GM20000 (cell line): ENCODE data around the gene SPATA2.

ENCODE experiments used
- DNase-seq: peaks from one replicate; pipeline ENCODE4 v3.0.0; 2012; ENCODE audit warnings: low spot score
- TF ChIP-seq, protein P1 (sequence below): IDR thresholded peaks from 2 replicates; pipeline ENCODE4 v1.5.1; 2012; ENCODE audit warnings: mild to moderate bottlenecking, control low read depth; ENCODE audit errors: extremely low read depth, missing control alignments

Gene SPATA2

DNA sequence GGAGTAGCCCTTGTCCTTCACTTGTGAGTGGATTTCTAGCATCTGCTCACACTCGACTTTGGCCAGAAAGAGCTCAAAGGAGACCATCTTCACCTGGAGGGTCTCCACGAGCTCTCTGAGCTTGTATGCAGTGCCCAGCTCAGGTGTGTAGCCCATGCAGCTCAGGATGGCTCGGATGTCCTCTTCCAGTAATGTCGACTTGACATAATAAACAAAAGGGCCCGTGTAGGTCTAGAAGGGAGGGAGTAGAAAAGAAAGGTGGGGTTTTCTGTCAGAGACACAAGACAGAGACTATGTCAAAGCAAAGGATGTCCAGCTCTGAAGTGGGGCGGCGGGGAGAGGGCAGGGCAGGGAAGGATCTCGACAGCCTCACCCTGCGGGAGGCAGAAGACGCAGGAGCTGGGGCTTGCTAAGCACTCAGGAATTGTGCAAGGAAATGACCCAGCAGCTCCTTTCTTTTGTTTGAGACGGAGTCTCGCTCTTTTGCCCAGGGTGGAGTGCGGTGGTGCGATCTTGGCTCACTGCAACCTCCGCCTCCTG lies 8.6 kb downstream of the SPATA2 start:
- TF ChIP-seq, protein P1, sequence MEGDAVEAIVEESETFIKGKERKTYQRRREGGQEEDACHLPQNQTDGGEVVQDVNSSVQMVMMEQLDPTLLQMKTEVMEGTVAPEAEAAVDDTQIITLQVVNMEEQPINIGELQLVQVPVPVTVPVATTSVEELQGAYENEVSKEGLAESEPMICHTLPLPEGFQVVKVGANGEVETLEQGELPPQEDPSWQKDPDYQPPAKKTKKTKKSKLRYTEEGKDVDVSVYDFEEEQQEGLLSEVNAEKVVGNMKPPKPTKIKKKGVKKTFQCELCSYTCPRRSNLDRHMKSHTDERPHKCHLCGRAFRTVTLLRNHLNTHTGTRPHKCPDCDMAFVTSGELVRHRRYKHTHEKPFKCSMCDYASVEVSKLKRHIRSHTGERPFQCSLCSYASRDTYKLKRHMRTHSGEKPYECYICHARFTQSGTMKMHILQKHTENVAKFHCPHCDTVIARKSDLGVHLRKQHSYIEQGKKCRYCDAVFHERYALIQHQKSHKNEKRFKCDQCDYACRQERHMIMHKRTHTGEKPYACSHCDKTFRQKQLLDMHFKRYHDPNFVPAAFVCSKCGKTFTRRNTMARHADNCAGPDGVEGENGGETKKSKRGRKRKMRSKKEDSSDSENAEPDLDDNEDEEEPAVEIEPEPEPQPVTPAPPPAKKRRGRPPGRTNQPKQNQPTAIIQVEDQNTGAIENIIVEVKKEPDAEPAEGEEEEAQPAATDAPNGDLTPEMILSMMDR: no peak
- no peak for DNase-seq

DNA sequence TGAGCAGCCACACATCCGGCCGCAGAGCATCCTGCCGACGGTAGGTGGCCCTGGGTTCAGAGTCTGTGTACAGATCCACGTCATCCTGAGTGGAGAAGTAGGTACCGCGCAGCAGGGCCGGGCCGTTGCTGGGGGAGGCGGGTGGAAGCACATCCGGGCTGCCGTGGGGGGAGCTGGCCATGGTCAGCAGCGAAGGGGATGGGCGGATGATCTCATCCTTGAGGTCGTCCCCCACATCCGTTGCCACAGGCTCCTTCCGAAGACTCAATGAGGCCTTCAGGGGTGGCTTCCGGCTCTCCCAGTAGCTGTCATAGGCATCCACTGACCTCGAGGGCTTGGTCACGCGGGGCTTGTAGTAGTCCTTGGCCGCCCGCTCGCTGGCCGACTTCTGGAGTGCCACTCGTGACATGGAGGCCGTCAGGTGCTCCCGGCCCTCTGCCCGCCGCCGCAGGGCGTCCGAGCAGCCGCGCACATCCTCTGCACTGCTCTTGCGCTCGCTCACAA lies 9.2 kb downstream of the SPATA2 start:
- no peak for DNase-seq
- TF ChIP-seq, protein P1: no peak

DNA sequence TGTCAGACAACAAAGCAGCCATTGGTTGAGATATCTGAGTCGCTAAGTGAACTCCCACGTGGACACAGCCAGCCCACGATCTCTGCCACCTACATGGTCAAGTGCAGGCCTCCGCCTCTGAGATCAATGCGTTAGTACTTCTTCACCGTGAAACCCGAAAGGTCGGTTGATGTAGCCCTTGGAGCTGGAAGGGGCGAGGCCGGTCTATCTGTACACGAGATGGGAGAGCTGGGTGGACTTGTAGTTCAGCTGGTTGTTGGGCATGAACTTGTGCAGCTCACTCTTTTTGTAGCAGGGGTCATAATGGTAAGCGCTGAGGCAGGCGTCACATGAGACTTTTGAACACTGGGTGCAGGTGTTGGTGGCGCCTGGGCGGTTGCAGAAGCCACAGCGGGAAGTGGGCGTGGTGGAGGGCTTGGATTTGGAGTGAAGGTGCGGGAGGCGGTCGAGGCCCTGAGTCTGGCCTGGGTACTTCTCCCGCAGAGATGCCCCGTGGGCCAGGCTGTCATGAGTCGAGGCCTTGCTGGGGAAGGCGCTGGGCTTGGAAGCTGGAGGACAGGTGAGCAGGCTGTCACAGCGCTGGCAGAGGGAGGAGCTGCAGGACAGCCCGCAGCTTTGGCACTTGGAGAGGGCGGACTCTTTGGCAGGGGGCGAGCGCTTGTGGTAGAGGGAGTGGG lies 9.8 kb downstream of the SPATA2 start:
- TF ChIP-seq, protein P1: no peak
- no peak for DNase-seq

DNA sequence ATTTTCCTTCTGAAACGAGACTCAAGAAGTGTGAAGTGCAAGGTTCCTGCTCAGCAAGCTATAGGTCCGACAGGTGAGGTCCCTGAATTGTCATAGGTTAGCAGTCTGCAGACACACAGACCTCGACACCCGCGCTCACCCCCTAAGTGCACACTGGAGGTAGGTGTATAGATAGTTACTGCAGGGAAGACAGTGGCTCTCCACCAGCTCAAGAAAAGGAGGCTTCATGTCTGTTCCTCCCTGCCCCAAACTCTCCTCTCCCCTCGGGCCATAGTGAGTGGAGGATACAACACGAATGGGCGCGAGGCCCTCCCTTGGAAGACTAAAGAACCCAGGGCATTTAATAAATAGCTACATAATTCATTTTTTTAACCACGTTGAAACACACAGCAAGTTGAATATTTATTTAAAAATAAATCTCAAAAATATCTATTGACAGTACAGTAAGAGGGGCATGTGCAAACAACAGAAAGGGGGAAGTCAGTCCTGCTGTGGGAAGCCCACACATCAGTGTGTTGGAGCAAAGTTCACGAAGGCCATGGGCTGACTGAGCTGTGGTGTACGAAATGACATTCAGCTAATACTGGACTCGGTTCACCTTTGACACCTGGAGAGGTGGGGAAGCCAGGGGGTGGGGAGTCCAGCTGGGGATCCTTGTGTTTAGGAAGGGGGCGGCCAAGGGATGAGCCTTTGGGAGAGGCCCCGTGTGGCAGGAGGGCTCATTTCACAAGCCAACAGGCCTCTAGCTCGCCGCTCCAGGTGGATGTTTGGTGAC lies 10.7 kb downstream of the SPATA2 start:
- no peak for DNase-seq
- TF ChIP-seq, protein P1: no peak

DNA sequence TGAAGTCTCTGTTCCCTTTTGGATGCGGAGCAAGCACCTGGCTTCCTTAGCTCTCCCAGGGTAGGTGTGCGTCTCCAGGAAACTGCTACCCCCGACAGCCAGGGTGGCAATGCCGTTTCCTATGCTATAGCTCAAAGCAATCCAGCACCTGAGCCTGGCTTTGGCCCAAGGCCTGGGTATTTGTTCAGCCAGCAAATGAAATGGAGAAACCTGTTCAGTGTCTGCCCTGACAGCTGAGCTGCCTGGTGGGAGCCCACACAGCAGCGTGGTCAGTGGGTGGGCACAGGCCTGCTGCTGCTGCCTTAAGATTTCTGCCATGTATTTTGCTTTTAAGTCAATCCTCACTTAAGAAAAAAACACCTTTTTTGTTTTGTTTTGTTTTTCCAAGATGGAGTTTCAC lies 13.7 kb downstream of the SPATA2 start:
- no peak for DNase-seq

DNA sequence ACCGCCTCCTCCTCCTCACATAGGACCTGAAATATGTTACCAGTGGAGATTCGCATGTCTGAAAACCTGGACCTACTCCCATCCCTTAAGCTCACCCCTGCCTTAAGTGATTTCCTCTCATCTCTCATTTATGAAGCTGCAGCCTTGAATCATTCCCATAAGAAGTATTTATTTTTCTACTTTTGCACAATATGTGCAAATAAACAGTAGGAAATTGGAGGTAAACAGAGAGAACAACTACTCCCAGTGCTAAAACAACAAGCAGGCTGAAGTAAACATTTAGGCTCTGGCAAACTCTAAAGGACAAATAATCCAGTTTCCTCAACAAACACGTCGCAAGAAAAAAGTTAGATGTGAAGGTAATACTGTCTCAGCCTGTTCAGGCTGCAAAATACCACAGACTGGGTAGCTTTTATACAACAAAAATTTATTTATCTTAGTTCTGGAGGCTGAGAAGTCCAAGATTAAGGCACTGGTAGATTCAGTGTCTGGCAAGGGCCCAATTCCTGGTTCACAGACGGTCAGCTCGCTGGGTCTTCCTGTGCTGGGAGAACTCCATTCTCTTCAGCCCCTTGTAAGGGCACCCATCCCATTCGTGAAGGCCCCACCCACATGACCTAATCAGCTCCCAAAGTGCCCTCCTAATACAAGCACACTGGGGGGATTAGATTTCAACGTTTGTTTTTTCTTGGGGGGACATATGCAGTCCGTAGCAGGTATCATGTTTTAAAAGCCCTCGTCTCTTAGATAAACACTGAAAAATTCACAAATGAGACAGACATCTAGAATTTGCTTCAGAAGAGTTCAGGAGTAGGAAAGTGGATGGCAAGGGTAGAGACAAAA lies 15.6 kb downstream of the SPATA2 start:
- no peak for DNase-seq
- TF ChIP-seq, protein P1: no peak

More for the DNA sequence above, 13.7 kb downstream of the SPATA2 start:
- TF ChIP-seq, protein P1: no peak
